SK-N-SH (cell line): ENCODE results near the gene FAM149A. TPM values are rescaled to one million over a fixed set of nuclear protein-coding genes. Genes with fewer than 3 reads are reported as not detected.

Source experiments
- CTCF ChIA-PET: fragments of 300-600, 350-600 bp; formaldehyde crosslinking; extraction: SDS; loops from one replicate; lab custom pipeline; 2021; lab: Yijun Ruan, JAX
- POLR2A ChIA-PET: fragments of 350-600 bp; sonication (Branson Sonifier 250); formaldehyde crosslinking; extraction: SDS; loops from one replicate; lab custom pipeline; 2020; ENCODE audit warnings: antibody characterized with exemption, inconsistent platforms; lab: Yijun Ruan, JAX
- DNase-seq: peaks from one replicate; pipeline ENCODE4 v3.0.0; 2012
- H2AFZ ChIP-seq: fragments of 200-600 bp; sonication (generic); 2 replicates; pipeline ENCODE4 v1.8.1; 2016; ENCODE audit warnings: antibody characterized with exemption, mild to moderate bottlenecking, low read depth
- H3F3A ChIP-seq: fragments of 200-600 bp; sonication (generic); replicated peaks from 2 replicates; pipeline ENCODE3; 2016; ENCODE audit warnings: antibody characterized with exemption, mild to moderate bottlenecking; ENCODE audit not compliant: insufficient read depth
- H3K27ac ChIP-seq, 2 experiments: fragments of 200-500 bp in 1 of 2; fragments of 200-600 bp in 1 of 2; sonication (Bioruptor generic) in 1 of 2; sonication (generic), shearing (Covaris generic) in 1 of 2; 2 replicates each; pipeline versions ENCODE4 v1.5.1 to v1.6.1; 2014 to 2016; ENCODE audit warnings: low read depth in 2 of 2, inconsistent platforms in 1 of 2, low read length in 1 of 2, mild to moderate bottlenecking in 1 of 2, mixed read lengths in 1 of 2
- H3K27me3 ChIP-seq: fragments of 200-600 bp; sonication (generic), shearing (Covaris generic); 2 replicates; pipeline ENCODE4 v1.6.1; 2016; ENCODE audit warnings: mixed run types; ENCODE audit not compliant: insufficient read depth
- H3K36me3 ChIP-seq, 2 experiments: fragments of 200-500 bp in 1 of 2; fragments of 200-600 bp in 1 of 2; sonication (Bioruptor generic) in 1 of 2; sonication (generic) in 1 of 2; replicated peaks in 1 of 2; 2 replicates each; pipeline versions ENCODE3 to v1.5.1; 2014 to 2016; ENCODE audit warnings: low read length in 1 of 2, mild to moderate bottlenecking in 1 of 2; ENCODE audit not compliant: insufficient read depth in 2 of 2, control insufficient read depth in 1 of 2
- H3K4me1 ChIP-seq, 2 experiments: fragments of 200-500 bp in 1 of 2; fragments of 200-600 bp in 1 of 2; sonication (Bioruptor generic) in 1 of 2; sonication (generic), shearing (Covaris generic) in 1 of 2; 2 replicates each; pipeline versions ENCODE4 v1.5.1 to v1.6.1; 2014 to 2016; ENCODE audit warnings: low read depth in 1 of 2, low read length in 1 of 2, mixed run types in 1 of 2; ENCODE audit not compliant: insufficient read depth in 2 of 2, control insufficient read depth in 1 of 2
- H3K4me2 ChIP-seq: fragments of 200-600 bp; sonication (generic), shearing (Covaris generic); 2 replicates; pipeline ENCODE4 v1.6.1; 2017; ENCODE audit warnings: mixed run types
- H3K4me3 ChIP-seq, 2 experiments: fragments of 200-500 bp in 1 of 2; fragments of 200-600 bp in 1 of 2; sonication (Bioruptor generic) in 1 of 2; sonication (generic), shearing (Covaris generic) in 1 of 2; 2 replicates each; pipeline versions ENCODE4 v1.5.1 to v1.8.1; 2014 to 2016; ENCODE audit warnings: low read depth in 2 of 2, inconsistent platforms in 1 of 2, low read length in 1 of 2, mild to moderate bottlenecking in 1 of 2, mixed read lengths in 1 of 2, moderate library complexity in 1 of 2
- H3K79me2 ChIP-seq: fragments of 200-600 bp; sonication (generic); 2 replicates; pipeline ENCODE4 v1.8.1; 2017; ENCODE audit warnings: mild to moderate bottlenecking; ENCODE audit not compliant: insufficient read depth
- H3K9ac ChIP-seq: fragments of 200-600 bp; sonication (generic); 2 replicates; pipeline ENCODE4 v1.6.1; 2017; ENCODE audit warnings: mixed run types
- H3K9me2 ChIP-seq: fragments of 200-600 bp; sonication (generic); 2 replicates; pipeline ENCODE4 v1.6.1; 2017; ENCODE audit warnings: mixed run types
- H3K9me3 ChIP-seq: fragments of 200-600 bp; sonication (generic); 2 replicates; pipeline ENCODE4 v1.6.1; 2017; ENCODE audit warnings: mixed run types, mild to moderate bottlenecking, moderate library complexity
- H4K20me1 ChIP-seq: fragments of 200-600 bp; sonication (generic); 2 replicates; pipeline ENCODE4 v1.6.1; 2017; ENCODE audit warnings: mild to moderate bottlenecking, mixed run types; ENCODE audit not compliant: insufficient read depth
- CTCF ChIP-seq: fragments of 200-600 bp; sonication (generic); IDR thresholded peaks from 2 replicates; pipeline ENCODE4 v1.6.1; 2017; ENCODE audit warnings: antibody characterized with exemption, mild to moderate bottlenecking, moderate library complexity
- MEF2A ChIP-seq: IDR thresholded peaks from 2 replicates; pipeline ENCODE4 v1.4.0; 2012; ENCODE audit warnings: low read depth, borderline replicate concordance
- PBX3 ChIP-seq: IDR thresholded peaks from 2 replicates; pipeline ENCODE4; 2012
- POLR2AphosphoS5 ChIP-seq: IDR thresholded peaks from 2 replicates; pipeline ENCODE4 v1.6.1; 2012; ENCODE audit warnings: low read depth, low read length
- SIN3A ChIP-seq: IDR thresholded peaks from 2 replicates; pipeline ENCODE4 v1.6.1; 2012; ENCODE audit warnings: low read depth, mild to moderate bottlenecking, low read length, moderate library complexity, borderline replicate concordance
- TCF12 ChIP-seq: IDR thresholded peaks from 2 replicates; pipeline ENCODE4 v1.4.0; 2012
- TEAD4 ChIP-seq: IDR thresholded peaks from 2 replicates; pipeline ENCODE4 v1.4.0; 2012; ENCODE audit warnings: mild to moderate bottlenecking, borderline replicate concordance; ENCODE audit not compliant: insufficient read depth
- YY1 ChIP-seq: IDR thresholded peaks from 2 replicates; pipeline ENCODE4 v1.4.0; 2012; ENCODE audit warnings: low read depth, mild to moderate bottlenecking
- ZBTB33 ChIP-seq: IDR thresholded peaks from 2 replicates; pipeline ENCODE4 v1.4.0; 2012; ENCODE audit warnings: low read depth, borderline replicate concordance
- WGBS: methylation state at CpG from one replicate; pipeline ENCODE4 v1.1.6; 2017; ENCODE audit warnings: low lambda C conversion rate; 5-methylcytosine and 5-hydroxymethylcytosine counted together
- polyA plus RNA-seq, 3 experiments: library from polyadenylated mRNA; depleted of rRNA; stranded (reverse); fragments of >200 nt; gene quantifications; 2 replicates each; pipeline ENCODE4 v1.2.3, GENCODE V29; 2012

The FAM149A gene
- polyA plus RNA-seq, 1 of the 3 experiments (the other 2 are of a cell fraction) = 0.38 TPM

- DNase-seq = no peak
- Histone ChIP-seq H3K4me2 (no peak overlapping the region), H2AFZ (no peak overlapping the region), H3K9me3 (no peaks in the 10 kb centered on the region), H3F3A (no peaks in the 10 kb centered on the region), H3K27me3 (no peaks in the 10 kb centered on the region), H3K36me3 (no peaks in the 10 kb centered on the region), H3K4me3 (no peak overlapping the region), H4K20me1 (no peaks in the 10 kb centered on the region), H3K9me2 (0 out of 2 replicates have a peak, but pooled peaks cover 3% of the 10 kb centered on the region), H3K79me2 (no peaks in the 10 kb centered on the region), H3K9ac (no peak overlapping the region), H3K4me1 (peaks cover 0 to 3% of the 10 kb centered on the region in 2 experiments; a peak in 1 of 4 replicates), H3K27ac (no peak overlapping the region)
- ChIA-PET CTCF (interaction anchor here (1.5 to 1.9 kb wide), 2 partner anchors 13 to 18 kb away, joined by 3 to 6 read pairs; partner anchors contain the start of gene TLR3), POLR2A (no interaction called here)
- 61% methylated on average over 15 of the region's 15 CpGs for WGBS
- TF ChIP-seq MEF2A (no peak), TCF12 (no peak), CTCF (no peak), YY1 (no peak), ZBTB33 (no peak), POLR2AphosphoS5 (no peak)
Observed at GRCh38 chr4:186081202-186081807, 23.2 kb upstream of the FAM149A start.

- TF ChIP-seq CTCF = no peak
- no peak for TF ChIP-seq TCF12
- no peak for TF ChIP-seq PBX3
- no peak for TF ChIP-seq TEAD4
- no peak for TF ChIP-seq SIN3A
- TF ChIP-seq, all 33 proteins: peak for 0
- H3K4me2 ChIP-seq = no peak overlapping the region
- H3F3A ChIP-seq = no peaks in the 10 kb centered on the region
- H3K27ac ChIP-seq = no peak overlapping the region
- no peaks in the 10 kb centered on the region for H4K20me1 ChIP-seq
- no peak overlapping the region for H2AFZ ChIP-seq
- 78% methylated on average over 4 of the region's 4 CpGs for WGBS
- peaks cover 0 to 3% of the 10 kb centered on the region in 2 experiments; a peak in 1 of 4 replicates for H3K4me1 ChIP-seq
- no peak overlapping the region for H3K4me3 ChIP-seq
- 0 out of 2 replicates have a peak, but pooled peaks cover 3% of the 10 kb centered on the region for H3K9me2 ChIP-seq
- no peaks in the 10 kb centered on the region for H3K9me3 ChIP-seq
- ChIA-PET CTCF (interaction anchor here (0.9 to 1.5 kb wide), 2 partner anchors 19 to 44 kb away, joined by 3 read pairs; no protein-coding TSS in a partner anchor), POLR2A (no interaction called here)
- no peaks in the 10 kb centered on the region for H3K36me3 ChIP-seq
- H3K79me2 ChIP-seq = no peaks in the 10 kb centered on the region
- H3K27me3 ChIP-seq = no peaks in the 10 kb centered on the region
- no peak for DNase-seq
- H3K9ac ChIP-seq = no peak overlapping the region
Observed at GRCh38 chr4:186082221-186082620, 22.3 kb upstream of the FAM149A start.
